Measurements from ENCODE around the gene NFX1. TPM values are rescaled to one million over a fixed set of nuclear protein-coding genes. Genes with fewer than 3 reads are reported as not detected.
"Not testable (repeated sequence)": the region's sequence is repeated elsewhere in the genome, so short reads cannot be mapped to it uniquely, and the experiment has no call there.

NFX1 gene
- polyA plus RNA-seq, 3 donors, result 4.3 to 26.3 (median 8.1) TPM

- WGBS (ENCODE audit: insufficient coverage), result 100% methylated on average over 2 of the region's 3 CpGs
- Histone ChIP-seq H3K79me2 (ENCODE audit: insufficient read depth, low read length) (no peaks in the 10 kb centered on the region), H3K9ac (ENCODE audit: insufficient read depth, low read length, poor library complexity, severe bottlenecking) (no peak overlapping the region), H2AFZ (ENCODE audit: insufficient read depth, low read depth, low read length, poor library complexity, severe bottlenecking) (no peak overlapping the region), H3K27ac (ENCODE audit: low read depth in 1 of 2, low read length in 2 of 2) (no peak overlapping the region), H3K36me3 (replicated peaks in 1 of 2; ENCODE audit: control insufficient read depth in 1 of 2, insufficient read depth in 2 of 2, low read length in 2 of 2) (peaks cover 73 to 97% of the 10 kb centered on the region in 2 donors), H3K4me2 (replicated peaks; ENCODE audit: extremely low read depth, low read length, poor library complexity, severe bottlenecking) (no peak overlapping the region), H3K4me3 (replicated peaks in 1 of 3; ENCODE audit: low read depth in 2 of 3, low read length in 3 of 3) (no peak overlapping the region), H4K20me1 (ENCODE audit: insufficient read depth, low read length) (no peaks in the 10 kb centered on the region), H3K4me1 (ENCODE audit: control insufficient read depth in 1 of 2, insufficient read depth in 2 of 2, low read length in 2 of 2) (no peaks in the 10 kb centered on the region), H3K9me3 (replicated peaks in 1 of 2; ENCODE audit: control insufficient read depth in 1 of 2, insufficient read depth in 1 of 2, low read length in 2 of 2) (no peaks in the 10 kb centered on the region), H3K27me3 (ENCODE audit: control insufficient read depth in 2 of 2, insufficient read depth in 2 of 2, low read length in 2 of 2) (no peaks in the 10 kb centered on the region)
- TF ChIP-seq CTCF (IDR thresholded peaks at IDR 0.05), result no peak
- no peaks in the 10 kb centered on the region for H3K4me1 Mint-ChIP-seq
- peaks cover 0 to 2% (median 0%) of the 10 kb centered on the region in 7 donors for H3K9me3 Mint-ChIP-seq
- peaks cover 69 to 87% of the 10 kb centered on the region in 2 donors for H3K36me3 Mint-ChIP-seq
- H3K27me3 Mint-ChIP-seq (ENCODE audit: low read depth in 3 of 3), result no peaks in the 10 kb centered on the region
- no peak overlapping the region for H3K4me3 Mint-ChIP-seq
- DNase-seq, result no peak
- no peak overlapping the region for H3K27ac Mint-ChIP-seq
- intact Hi-C loops (cut with micrococcal nuclease), result no loop called here
Measured at GRCh38 chr9:33331377-33331891, 41.1 kb downstream of the NFX1 start.

GRCh38 chr9:33332011-33332410 lies 41.7 kb downstream of the NFX1 start:
- DNase-seq, result no peak
- Histone ChIP-seq H3K4me3 (replicated peaks in 1 of 3; ENCODE audit: low read depth in 2 of 3, low read length in 3 of 3) (no peak overlapping the region), H4K20me1 (ENCODE audit: insufficient read depth, low read length) (no peaks in the 10 kb centered on the region), H3K9ac (ENCODE audit: insufficient read depth, low read length, poor library complexity, severe bottlenecking) (no peak overlapping the region), H3K9me3 (replicated peaks in 1 of 2; ENCODE audit: control insufficient read depth in 1 of 2, insufficient read depth in 1 of 2, low read length in 2 of 2) (no peaks in the 10 kb centered on the region), H3K4me2 (replicated peaks; ENCODE audit: extremely low read depth, low read length, poor library complexity, severe bottlenecking) (no peak overlapping the region), H3K27me3 (ENCODE audit: control insufficient read depth in 2 of 2, insufficient read depth in 2 of 2, low read length in 2 of 2) (no peaks in the 10 kb centered on the region), H3K4me1 (ENCODE audit: control insufficient read depth in 1 of 2, insufficient read depth in 2 of 2, low read length in 2 of 2) (no peaks in the 10 kb centered on the region), H3K27ac (ENCODE audit: low read depth in 1 of 2, low read length in 2 of 2) (no peak overlapping the region), H3K36me3 (replicated peaks in 1 of 2; ENCODE audit: control insufficient read depth in 1 of 2, insufficient read depth in 2 of 2, low read length in 2 of 2) (peaks cover 76 to 99% of the 10 kb centered on the region in 2 donors), H3K79me2 (ENCODE audit: insufficient read depth, low read length) (no peaks in the 10 kb centered on the region), H2AFZ (ENCODE audit: insufficient read depth, low read depth, low read length, poor library complexity, severe bottlenecking) (no peak overlapping the region)
- TF ChIP-seq CTCF (IDR thresholded peaks at IDR 0.05), result no peak
- no peak overlapping the region for H3K27ac Mint-ChIP-seq
- no peaks in the 10 kb centered on the region for H3K27me3 Mint-ChIP-seq (ENCODE audit: low read depth in 3 of 3)
- H3K4me1 Mint-ChIP-seq, result no peaks in the 10 kb centered on the region
- H3K4me3 Mint-ChIP-seq, result no peak overlapping the region
- H3K36me3 Mint-ChIP-seq, result peaks cover 67 to 88% of the 10 kb centered on the region in 2 donors
- intact Hi-C loops (cut with micrococcal nuclease), result no loop called here
- 100% methylated on average over 1 of the region's 2 CpGs for WGBS (ENCODE audit: insufficient coverage)
- peaks cover 0 to 2% (median 0%) of the 10 kb centered on the region in 7 donors for H3K9me3 Mint-ChIP-seq

GRCh38 chr9:33332956-33333355 lies 42.6 kb downstream of the NFX1 start:
- H3K27ac Mint-ChIP-seq, result peak overlapping the region in 1 of 7 donors; percentile 57
- 98% methylated on average over 7 of the region's 7 CpGs for WGBS (ENCODE audit: insufficient coverage)

More at GRCh38 chr9:33332956-33333355, 42.6 kb downstream of the NFX1 start:
- H3K9me3 ChIP-seq (replicated peaks in 1 of 2; ENCODE audit: control insufficient read depth in 1 of 2, insufficient read depth in 1 of 2, low read length in 2 of 2); H3K27me3 ChIP-seq (ENCODE audit: control insufficient read depth in 2 of 2, insufficient read depth in 2 of 2, low read length in 2 of 2); H3K4me1 Mint-ChIP-seq; H4K20me1 ChIP-seq (ENCODE audit: insufficient read depth, low read length); DNase-seq; H3K9ac ChIP-seq (ENCODE audit: insufficient read depth, low read length, poor library complexity, severe bottlenecking); H3K27ac ChIP-seq (ENCODE audit: low read depth in 1 of 2, low read length in 2 of 2); H3K27me3 Mint-ChIP-seq (ENCODE audit: low read depth in 3 of 3); intact Hi-C loops (cut with micrococcal nuclease); H3K9me3 Mint-ChIP-seq; H3K4me3 ChIP-seq (replicated peaks in 1 of 3; ENCODE audit: low read depth in 2 of 3, low read length in 3 of 3); H3K4me2 ChIP-seq (replicated peaks; ENCODE audit: extremely low read depth, low read length, poor library complexity, severe bottlenecking); H3K4me3 Mint-ChIP-seq; H2AFZ ChIP-seq (ENCODE audit: insufficient read depth, low read depth, low read length, poor library complexity, severe bottlenecking); H3K4me1 ChIP-seq (ENCODE audit: control insufficient read depth in 1 of 2, insufficient read depth in 2 of 2, low read length in 2 of 2); H3K79me2 ChIP-seq (ENCODE audit: insufficient read depth, low read length): not testable (repeated sequence)
- peaks cover 68 to 90% of the 10 kb centered on the region in 2 donors for H3K36me3 Mint-ChIP-seq
- H3K36me3 ChIP-seq (replicated peaks in 1 of 2; ENCODE audit: control insufficient read depth in 1 of 2, insufficient read depth in 2 of 2, low read length in 2 of 2), result peaks cover 79 to 99% of the 10 kb centered on the region in 2 donors

Data from CD14-positive monocyte (primary cell).